Activated CD4-positive, alpha-beta T cell treated with anti-CD3 and anti-CD28 coated beads, Interleukin-2, amount 10 ng/mL, durations not matched to agents 24 days and 14 days (primary cell): ENCODE measurements around the gene PLPPR3. TPM values are rescaled to one million over a fixed set of nuclear protein-coding genes. Genes with fewer than 3 reads are reported as not detected.

Experiments
- DNase-seq: peaks from one replicate; pipeline ENCODE4 v3.0.0; 2022
- H3K27ac Mint-ChIP-seq: one replicate; pipeline ENCODE4 v1.8.0; 2022; ENCODE audit warnings: mild to moderate bottlenecking, mixed read lengths
- H3K27me3 Mint-ChIP-seq: one replicate; pipeline ENCODE4 v1.8.0; 2022; ENCODE audit warnings: mixed read lengths
- H3K36me3 Mint-ChIP-seq: one replicate; pipeline ENCODE4 v1.8.0; 2022; ENCODE audit warnings: low read depth, mild to moderate bottlenecking, mixed read lengths
- H3K4me1 Mint-ChIP-seq: one replicate; pipeline ENCODE4 v1.8.0; 2021; ENCODE audit warnings: mixed read lengths
- H3K4me3 Mint-ChIP-seq: one replicate; pipeline ENCODE4 v1.8.0; 2022; ENCODE audit warnings: mild to moderate bottlenecking, moderate library complexity, mixed read lengths
- H3K9me3 Mint-ChIP-seq: one replicate; pipeline ENCODE4 v1.8.0; 2021; ENCODE audit warnings: mixed read lengths
- intact Hi-C: fragments of 100-400 bp; cut with micrococcal nuclease; formaldehyde crosslinking; loops from one replicate; pipeline ENCODE4 v1.15.1; 2023
- total RNA-seq: library from RNA; stranded (reverse); gene quantifications from 2 replicates; pipeline ENCODE4 v1.2.3, GENCODE V29; 2022

PLPPR3 gene
- total RNA-seq, 1 donor from 2014 or later, result not detected

DNA sequence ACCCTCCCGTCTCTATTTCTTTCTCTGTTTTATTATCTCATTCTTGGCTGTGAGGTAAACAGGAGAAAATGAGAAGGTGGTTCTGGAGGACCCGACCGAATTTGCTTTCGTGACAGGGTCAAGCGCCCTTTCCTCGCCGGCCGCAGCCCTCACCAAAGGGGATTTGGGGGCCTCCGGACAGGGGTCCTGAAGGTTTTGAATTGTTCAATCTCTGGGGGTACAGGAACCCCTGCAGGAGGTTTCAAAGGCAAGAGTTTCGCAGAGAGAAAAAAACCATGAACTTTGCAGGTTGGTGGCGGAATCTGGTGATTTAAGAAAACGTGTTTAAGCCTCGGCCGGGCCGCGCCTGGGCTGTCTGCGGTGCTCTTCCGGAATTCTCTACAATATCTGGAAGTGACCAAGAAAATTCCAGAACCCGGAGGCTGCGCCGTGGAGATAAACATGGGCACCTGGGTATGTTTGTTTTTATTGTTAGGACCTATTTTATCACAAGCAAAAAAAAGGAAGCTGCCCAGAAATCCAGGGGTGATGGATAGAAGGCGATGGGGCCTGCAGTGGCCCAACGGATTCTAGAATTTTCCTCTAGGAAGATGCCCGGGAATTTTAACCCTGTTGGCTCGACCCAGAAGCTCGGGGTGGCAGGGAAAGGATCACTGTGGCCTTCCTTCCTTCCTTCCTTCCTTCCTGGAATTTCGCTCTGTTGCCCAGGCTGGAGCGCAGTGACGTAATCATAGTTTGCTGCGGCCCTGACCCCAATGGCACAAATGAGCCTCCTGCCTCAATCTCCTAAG lies 38.7 kb downstream of the PLPPR3 start:
- H3K36me3 Mint-ChIP-seq, result no peaks in the 10 kb centered on the region
- no peaks in the 10 kb centered on the region for H3K9me3 Mint-ChIP-seq
- DNase-seq, result no peak
- H3K4me1 Mint-ChIP-seq, result no peaks in the 10 kb centered on the region
- H3K27ac Mint-ChIP-seq, result no peak overlapping the region
- intact Hi-C loops, result no loop called here
- H3K27me3 Mint-ChIP-seq, result no peaks in the 10 kb centered on the region
- no peak overlapping the region for H3K4me3 Mint-ChIP-seq

DNA sequence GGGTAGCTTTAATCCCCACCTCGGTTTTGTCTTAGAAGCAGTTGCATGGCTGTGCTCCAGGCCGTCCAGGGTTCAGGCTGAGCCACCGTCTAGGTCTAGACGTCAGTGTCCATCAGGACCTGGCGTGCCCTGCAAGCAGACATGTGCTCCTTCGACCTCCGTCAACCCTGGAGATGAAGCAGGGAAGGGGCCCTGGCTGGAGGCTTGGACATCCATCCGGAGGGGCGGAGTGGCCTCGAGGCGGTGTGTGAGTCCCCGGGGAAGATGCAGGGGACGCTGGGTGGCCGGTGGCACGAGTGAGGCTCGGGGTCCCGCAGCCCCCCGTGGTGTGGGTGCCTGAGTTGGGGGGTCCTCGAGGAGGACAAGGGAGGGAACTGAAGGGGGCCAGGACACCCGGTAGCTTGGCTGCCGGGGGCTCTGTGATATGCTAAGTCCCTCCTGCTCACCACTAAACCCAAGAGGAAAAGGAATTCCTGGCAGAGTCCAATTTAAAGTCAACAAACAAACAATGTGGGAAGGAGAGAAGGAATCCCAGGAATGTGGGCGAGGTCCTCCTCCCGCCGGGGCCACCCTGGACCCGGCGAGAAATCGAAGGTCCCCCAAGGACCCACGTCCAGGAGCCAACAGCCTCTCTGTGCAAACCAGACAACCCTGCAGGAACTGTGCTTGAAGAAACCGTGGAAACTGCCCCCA lies 39.4 kb downstream of the PLPPR3 start:
- Mint-ChIP-seq H3K4me1 (no peaks in the 10 kb centered on the region), H3K9me3 (no peaks in the 10 kb centered on the region), H3K27me3 (no peaks in the 10 kb centered on the region), H3K27ac (no peak overlapping the region), H3K4me3 (no peak overlapping the region), H3K36me3 (no peaks in the 10 kb centered on the region)
- no peak for DNase-seq
- intact Hi-C loops, result no loop called here

DNA sequence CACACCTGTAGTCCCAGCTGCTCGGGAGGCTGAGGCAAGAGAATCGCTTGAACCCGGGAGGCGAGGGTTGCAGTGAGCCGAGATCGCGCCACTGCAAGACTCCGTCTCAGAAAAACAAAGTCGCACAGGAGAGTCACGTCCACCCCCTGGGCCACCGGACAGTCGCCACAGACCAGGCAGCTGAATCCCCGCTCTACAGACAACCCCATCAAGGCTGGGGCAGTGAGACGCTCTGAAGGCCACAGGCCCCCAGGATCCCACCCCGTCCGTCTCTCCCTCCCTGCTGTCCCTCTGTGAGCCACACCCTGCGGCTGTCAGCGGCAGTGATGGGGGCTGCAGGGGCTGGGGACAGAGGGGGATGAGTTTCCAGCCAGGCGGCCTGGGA lies 40.0 kb downstream of the PLPPR3 start:
- H3K4me3 Mint-ChIP-seq, result no peak overlapping the region
- no peaks in the 10 kb centered on the region for H3K36me3 Mint-ChIP-seq
- no peak for DNase-seq
- H3K27ac Mint-ChIP-seq, result no peak overlapping the region
- intact Hi-C loops, result no loop called here
- no peaks in the 10 kb centered on the region for H3K4me1 Mint-ChIP-seq
- H3K9me3 Mint-ChIP-seq, result no peaks in the 10 kb centered on the region
- H3K27me3 Mint-ChIP-seq, result no peaks in the 10 kb centered on the region

DNA sequence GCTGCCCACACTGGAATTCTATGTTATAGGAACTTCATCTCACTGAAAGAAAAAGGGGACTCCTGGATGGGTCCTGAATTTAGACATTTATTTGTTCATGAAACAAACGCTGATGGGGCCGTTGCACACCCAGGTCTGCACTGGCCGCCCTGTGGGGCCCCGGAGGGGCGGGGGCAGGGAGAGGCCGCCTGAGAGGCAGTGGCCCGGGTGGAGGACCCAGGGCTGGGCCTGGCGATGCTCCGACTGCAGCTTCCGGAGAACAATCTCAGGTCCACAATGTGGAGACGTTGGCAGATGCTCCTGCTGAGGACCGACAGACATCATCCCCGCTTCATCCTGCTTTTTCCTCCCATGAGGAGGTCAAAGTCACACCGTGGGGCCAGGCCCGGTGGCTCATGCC lies 40.8 kb downstream of the PLPPR3 start:
- intact Hi-C loops, result no loop called here
- H3K4me3 Mint-ChIP-seq, result no peak overlapping the region
- H3K4me1 Mint-ChIP-seq, result no peaks in the 10 kb centered on the region
- no peaks in the 10 kb centered on the region for H3K9me3 Mint-ChIP-seq
- no peak for DNase-seq
- no peak overlapping the region for H3K27ac Mint-ChIP-seq
- H3K27me3 Mint-ChIP-seq, result no peaks in the 10 kb centered on the region
- H3K36me3 Mint-ChIP-seq, result no peaks in the 10 kb centered on the region

DNA sequence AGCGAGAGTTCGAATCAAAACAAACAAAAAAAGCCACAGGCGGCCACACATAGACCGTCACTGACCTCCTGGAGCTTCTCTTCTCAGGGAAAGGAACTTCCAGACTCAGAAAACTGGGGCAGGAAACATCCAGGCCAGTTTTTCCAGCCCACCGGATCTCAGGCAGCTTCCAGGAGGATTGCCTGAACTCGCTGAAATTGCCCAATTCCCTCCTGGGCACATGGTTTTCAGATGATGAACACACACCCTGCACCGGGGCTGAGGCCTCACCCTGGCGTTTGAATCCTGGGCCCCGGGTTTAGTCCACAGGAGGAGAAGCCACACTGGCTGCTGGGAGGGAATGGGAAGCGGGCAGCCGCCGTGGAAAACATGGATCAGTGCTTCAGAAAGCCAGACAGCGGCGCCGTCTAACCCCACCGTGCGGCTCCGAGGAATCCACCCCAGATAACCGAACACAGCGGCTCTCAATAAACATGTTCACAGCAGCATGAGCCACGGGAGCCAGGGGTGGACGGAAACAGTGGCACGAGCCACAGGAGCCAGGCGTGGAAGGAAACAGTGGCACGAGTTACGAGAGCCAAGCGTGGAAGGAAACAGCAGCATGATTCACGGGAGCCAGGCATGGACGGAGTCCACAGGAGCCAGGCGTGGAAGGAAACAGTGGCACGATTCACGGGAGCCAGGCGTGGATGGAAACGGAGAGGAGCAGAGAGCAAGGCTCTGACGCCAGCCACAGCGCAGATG lies 42.7 kb downstream of the PLPPR3 start:
- H3K36me3 Mint-ChIP-seq, result no peaks in the 10 kb centered on the region
- H3K4me3 Mint-ChIP-seq, result no peak overlapping the region
- no peak overlapping the region for H3K27ac Mint-ChIP-seq
- no peaks in the 10 kb centered on the region for H3K4me1 Mint-ChIP-seq
- no peaks in the 10 kb centered on the region for H3K27me3 Mint-ChIP-seq
- no peaks in the 10 kb centered on the region for H3K9me3 Mint-ChIP-seq
- no peak for DNase-seq
- intact Hi-C loops, result loop anchor here (10.0 kb wide), 1 partner anchor 46 kb away; the partner anchor contains the start of genes AZU1 and PLPPR3

DNA sequence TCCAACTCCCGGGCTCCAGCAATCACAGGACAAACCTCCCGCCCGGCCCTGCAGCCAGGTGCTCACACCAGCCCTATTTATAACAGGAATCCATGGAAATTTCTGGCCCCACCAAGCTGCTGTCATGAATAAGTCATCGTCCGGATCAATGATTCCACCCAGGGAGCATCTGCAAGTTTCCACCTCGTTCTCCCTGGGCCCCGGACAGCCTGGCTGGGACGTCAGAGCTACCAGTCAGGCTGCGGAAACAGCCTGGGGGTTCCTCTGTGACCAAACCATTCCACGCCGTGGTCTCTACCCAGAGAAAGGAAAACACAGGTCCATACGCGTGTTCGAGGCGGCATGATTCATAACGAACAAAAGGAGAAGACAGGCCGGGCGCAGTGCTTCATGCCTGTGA lies 45.2 kb downstream of the PLPPR3 start:
- Mint-ChIP-seq H3K27me3 (peaks cover 2% of the 10 kb centered on the region), H3K9me3 (no peaks in the 10 kb centered on the region), H3K27ac (no peak overlapping the region), H3K4me3 (no peak overlapping the region), H3K4me1 (no peaks in the 10 kb centered on the region), H3K36me3 (no peaks in the 10 kb centered on the region)
- intact Hi-C loops, result loop anchor here (10.0 kb wide), 1 partner anchor 48 kb away; the partner anchor contains the start of genes AZU1 and PLPPR3
- no peak for DNase-seq

DNA sequence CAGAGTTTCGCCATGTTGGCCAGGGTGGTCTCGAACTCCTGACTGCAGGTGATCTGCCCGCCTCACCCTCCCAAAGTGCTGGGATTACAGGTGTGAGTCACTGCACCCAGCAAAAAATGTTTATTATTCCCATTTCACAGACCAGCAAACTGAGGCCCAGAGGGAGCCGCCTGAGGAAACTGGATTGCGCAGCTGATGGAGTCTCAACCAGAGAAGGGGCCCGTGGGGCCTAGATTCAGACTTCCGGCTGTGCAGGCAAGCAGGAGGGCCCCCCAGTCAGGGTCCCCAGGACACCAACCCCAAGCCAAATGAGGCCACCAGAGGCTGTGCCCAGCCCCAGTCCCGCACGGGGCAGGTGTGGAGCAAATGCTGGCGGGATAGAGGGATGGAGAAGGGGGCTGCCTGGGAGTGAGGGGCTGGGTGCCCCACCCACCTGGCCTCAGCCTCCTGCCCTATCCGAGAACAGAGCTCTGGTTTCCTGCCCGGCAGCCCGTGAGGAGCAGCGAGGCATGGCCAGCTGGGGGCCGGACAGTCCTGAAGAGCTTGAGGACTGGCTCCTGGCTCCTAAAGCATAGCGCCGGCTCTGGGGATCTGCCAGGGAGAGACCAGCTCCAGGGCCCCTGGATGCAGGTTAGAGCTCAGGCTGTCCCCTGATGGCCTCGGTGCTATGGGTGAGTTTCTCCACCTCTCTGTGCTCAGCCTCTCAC lies 48.9 kb downstream of the PLPPR3 start:
- Mint-ChIP-seq H3K4me3 (no peak overlapping the region), H3K27me3 (peaks cover 4% of the 10 kb centered on the region), H3K27ac (no peak overlapping the region), H3K9me3 (no peaks in the 10 kb centered on the region), H3K36me3 (no peaks in the 10 kb centered on the region), H3K4me1 (peaks cover 3% of the 10 kb centered on the region)
- intact Hi-C loops, result loop anchor here (10.0 kb wide), 1 partner anchor 52 kb away; the partner anchor contains the start of genes AZU1 and PLPPR3
- DNase-seq, result no peak

DNA sequence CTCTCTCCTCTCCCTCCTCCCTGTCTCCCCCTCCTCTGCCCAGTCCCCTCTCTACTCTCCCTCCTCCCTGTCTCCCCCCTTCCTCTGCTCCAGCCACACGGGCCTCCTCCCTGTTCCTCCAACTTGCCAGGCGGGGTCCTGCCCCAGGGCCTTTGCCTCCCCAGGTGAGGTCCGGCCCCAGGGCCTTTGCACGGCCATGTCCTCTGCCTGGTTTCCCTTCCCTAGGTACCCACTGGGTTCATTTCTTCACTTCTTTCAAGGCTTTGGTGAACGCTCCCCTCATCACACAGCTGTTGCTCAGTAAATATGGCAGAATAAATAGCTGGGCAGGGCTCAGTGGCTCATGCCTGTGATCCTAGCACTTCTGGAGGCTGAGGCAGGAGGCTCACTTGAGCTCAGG lies 49.7 kb downstream of the PLPPR3 start:
- peaks cover 4% of the 10 kb centered on the region for H3K27me3 Mint-ChIP-seq
- H3K36me3 Mint-ChIP-seq, result no peaks in the 10 kb centered on the region
- H3K4me3 Mint-ChIP-seq, result no peak overlapping the region
- DNase-seq, result no peak
- no peaks in the 10 kb centered on the region for H3K9me3 Mint-ChIP-seq
- intact Hi-C loops, result loop anchor here (10.0 kb wide), 1 partner anchor 53 kb away; the partner anchor contains the start of genes AZU1 and PLPPR3
- no peak overlapping the region for H3K27ac Mint-ChIP-seq
- H3K4me1 Mint-ChIP-seq, result peaks cover 3% of the 10 kb centered on the region

DNA sequence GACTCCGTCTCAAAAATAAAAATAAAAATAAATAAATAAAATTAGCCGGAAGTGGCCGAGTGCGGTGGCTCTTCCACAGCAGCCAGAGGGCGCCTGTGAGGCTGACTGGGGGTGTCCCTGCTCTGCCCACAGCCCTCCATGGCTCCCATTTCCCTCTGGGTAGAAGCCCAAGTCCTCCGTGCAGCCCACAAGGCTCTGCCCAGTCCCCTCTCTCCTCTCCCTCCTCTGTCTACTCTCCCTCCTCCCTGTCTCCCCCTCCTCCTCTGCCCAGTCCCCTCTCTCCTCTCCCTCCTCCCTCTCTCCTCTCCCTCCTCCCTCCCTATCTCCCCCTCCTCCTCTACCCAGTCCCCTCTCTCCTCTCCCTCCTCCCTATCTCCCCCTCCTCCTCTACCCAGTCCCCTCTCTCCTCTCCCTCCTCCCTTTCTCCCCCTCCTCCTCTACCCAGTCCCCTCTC lies 50.4 kb downstream of the PLPPR3 start:
- H3K36me3 Mint-ChIP-seq, result no peaks in the 10 kb centered on the region
- peak; percentile 70 for DNase-seq
- peaks cover 3% of the 10 kb centered on the region for H3K4me1 Mint-ChIP-seq
- H3K9me3 Mint-ChIP-seq, result no peaks in the 10 kb centered on the region
- H3K27ac Mint-ChIP-seq, result no peak overlapping the region
- peaks cover 4% of the 10 kb centered on the region for H3K27me3 Mint-ChIP-seq
- H3K4me3 Mint-ChIP-seq, result no peak overlapping the region
- intact Hi-C loops, result loop anchor here (2.0 to 10.0 kb wide), 2 partner anchors 25 to 53 kb away; partner anchors contain the start of genes AZU1, PLPPR3 and PTBP1

DNA sequence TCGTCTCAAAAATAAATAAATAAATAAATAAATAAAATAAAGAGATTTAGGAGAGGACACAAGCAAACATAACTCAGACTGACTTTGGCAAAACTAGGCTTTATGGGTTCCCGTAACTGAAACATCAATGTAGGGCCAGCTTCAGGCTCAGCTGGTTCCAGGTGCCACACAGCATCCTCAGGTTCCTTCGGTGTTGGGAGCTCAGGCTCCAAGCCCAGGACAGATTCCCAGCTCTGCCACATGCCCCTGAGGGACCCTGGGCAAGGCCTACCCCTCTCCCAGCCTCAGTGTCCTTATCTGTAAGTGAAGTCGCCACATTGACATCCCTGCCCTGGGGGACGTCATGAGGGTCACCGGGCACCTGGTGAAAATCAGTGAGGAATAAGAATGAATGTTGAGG lies 52.1 kb downstream of the PLPPR3 start:
- Mint-ChIP-seq H3K27ac (no peak overlapping the region), H3K9me3 (no peaks in the 10 kb centered on the region), H3K4me3 (no peak overlapping the region), H3K27me3 (peaks cover 4% of the 10 kb centered on the region), H3K36me3 (no peaks in the 10 kb centered on the region), H3K4me1 (peaks cover 3% of the 10 kb centered on the region)
- no peak for DNase-seq
- intact Hi-C loops, result loop anchor here (1.0 to 10.0 kb wide), 4 partner anchors 27 to 232 kb away; partner anchors contain the start of genes AZU1, PLPPR3 and PTBP1

DNA sequence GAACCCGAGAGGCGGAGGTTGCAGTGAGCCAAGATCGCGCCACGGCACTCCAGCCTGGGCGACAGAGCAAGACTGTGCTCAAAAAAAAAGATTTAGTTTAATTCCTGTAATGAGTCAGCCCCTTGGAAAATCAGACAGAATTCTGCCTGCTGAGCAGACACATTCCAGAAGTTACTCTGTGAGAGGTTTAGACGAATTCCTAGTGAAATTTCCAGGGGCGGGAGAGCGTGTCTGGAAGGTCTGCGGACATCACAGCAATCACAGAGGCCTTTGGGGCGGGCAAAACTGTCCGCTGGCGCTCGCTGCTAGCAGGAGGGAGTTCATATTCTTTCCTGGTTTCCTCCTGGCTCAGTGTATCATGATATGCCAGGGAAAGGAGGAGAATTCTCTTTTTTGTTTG lies 53.3 kb downstream of the PLPPR3 start:
- intact Hi-C loops, result no loop called here
- H3K9me3 Mint-ChIP-seq, result no peaks in the 10 kb centered on the region
- H3K4me3 Mint-ChIP-seq, result no peak overlapping the region
- no peak overlapping the region for H3K27ac Mint-ChIP-seq
- no peak for DNase-seq
- H3K4me1 Mint-ChIP-seq, result peaks cover 3% of the 10 kb centered on the region
- H3K27me3 Mint-ChIP-seq, result peaks cover 4% of the 10 kb centered on the region
- no peaks in the 10 kb centered on the region for H3K36me3 Mint-ChIP-seq

DNA sequence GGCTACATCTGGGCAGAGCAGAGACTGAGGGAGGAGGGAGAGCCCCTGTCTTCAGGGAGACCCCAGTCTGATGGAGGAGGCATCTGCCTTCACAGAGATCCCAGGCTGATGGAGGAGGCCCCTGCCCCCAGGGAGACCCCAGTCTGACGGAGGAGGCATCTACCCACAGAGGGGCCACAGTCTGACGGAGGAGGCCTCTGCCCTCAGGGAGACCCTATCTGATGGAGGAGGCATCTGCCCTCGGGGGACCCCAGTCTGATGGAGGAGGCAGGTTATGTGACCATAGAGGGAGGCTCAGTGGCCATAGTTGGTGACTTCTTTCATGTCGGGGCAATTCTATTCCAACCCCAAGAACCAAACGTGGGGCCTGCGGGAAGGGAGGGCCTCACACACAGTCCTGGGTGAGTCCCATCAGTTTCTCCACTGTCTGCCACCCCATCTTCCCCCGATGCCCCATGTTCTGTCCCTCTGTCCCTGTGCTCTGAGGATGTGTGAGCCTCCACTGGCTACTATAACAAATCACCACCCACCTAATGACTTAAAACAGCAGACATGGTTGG lies 56.5 kb downstream of the PLPPR3 start:
- Mint-ChIP-seq H3K4me1 (peaks cover under 1% of the 10 kb centered on the region), H3K27ac (no peak overlapping the region), H3K9me3 (no peaks in the 10 kb centered on the region), H3K27me3 (peaks cover under 1% of the 10 kb centered on the region), H3K36me3 (no peaks in the 10 kb centered on the region), H3K4me3 (no peak overlapping the region)
- DNase-seq, result no peak
- intact Hi-C loops, result no loop called here

DNA sequence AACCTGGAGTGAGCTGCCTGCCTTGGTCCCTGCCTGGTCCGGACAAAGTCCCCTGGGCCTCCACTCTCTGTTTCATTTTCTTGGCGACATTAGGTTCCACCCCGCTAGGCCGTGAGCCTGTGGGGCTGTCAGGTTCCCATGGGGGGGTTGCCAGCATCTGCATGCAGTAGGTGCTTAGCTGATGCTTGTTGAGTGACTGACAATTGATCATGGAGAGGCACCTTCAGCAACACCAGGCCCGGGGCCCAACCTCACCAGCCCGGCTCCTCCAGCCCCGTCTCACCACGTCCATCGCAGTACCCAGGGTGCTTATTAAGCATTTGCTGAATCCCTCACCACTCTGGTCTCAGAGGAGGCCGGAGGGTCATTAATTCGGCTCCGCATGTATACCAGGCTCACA lies 57.5 kb downstream of the PLPPR3 start:
- Mint-ChIP-seq H3K4me1 (no peaks in the 10 kb centered on the region), H3K27me3 (no peaks in the 10 kb centered on the region), H3K27ac (no peak overlapping the region), H3K36me3 (peaks cover 3% of the 10 kb centered on the region), H3K4me3 (no peak overlapping the region), H3K9me3 (peaks cover 4% of the 10 kb centered on the region)
- no peak for DNase-seq
- intact Hi-C loops, result no loop called here
